DMS 273 treated with DMSO at 0.1 percent for 48 hours (cell line): ENCODE results near the gene E2F7.
A peak's percentile ranks its signal among the peaks of the same experiment; 100 is the strongest.

ENCODE experiments used
- DNase-seq: peaks from one replicate; lab custom pipeline; 2025; lab: John Stamatoyannopoulos, UW

E2F7 gene

DNA sequence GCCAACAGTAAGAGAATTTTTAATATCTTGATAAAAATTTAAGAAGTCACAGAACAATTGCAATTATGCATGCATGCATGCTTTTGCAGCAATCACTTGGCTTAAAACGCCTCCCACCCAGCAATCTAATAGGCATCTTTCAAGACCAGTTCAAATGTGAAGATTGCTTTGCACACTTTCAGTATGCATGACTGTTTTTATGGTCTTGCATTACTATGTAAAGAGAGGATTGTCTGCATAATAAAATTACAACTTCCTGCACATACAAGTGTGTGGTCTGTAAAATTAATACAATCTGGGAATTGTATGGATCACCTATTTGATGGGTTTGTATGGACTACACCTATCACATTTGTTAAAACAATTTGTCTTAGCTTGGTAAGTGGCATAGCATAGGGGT lies 48.8 kb downstream of the E2F7 start:
- no peak for DNase-seq

DNA sequence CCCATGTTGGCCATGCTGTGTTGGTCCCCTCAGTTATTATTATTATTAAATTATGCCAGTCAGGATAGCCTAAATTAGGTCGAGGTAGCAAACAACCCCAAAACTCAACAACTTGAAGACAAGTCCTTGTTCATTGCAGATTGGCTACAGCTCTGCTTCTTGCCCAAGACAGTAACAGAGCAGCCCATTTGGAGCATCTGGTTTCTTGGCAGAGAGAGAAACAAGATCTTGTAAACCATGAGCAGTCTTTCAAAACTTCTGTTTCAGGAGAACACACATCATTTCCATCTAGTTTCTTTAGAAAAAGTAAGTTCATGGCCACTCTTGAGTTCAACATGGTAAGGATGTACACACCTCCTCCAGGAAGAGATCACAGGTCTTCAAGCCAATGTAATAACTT lies 52.3 kb downstream of the E2F7 start:
- DNase-seq, result no peak

DNA sequence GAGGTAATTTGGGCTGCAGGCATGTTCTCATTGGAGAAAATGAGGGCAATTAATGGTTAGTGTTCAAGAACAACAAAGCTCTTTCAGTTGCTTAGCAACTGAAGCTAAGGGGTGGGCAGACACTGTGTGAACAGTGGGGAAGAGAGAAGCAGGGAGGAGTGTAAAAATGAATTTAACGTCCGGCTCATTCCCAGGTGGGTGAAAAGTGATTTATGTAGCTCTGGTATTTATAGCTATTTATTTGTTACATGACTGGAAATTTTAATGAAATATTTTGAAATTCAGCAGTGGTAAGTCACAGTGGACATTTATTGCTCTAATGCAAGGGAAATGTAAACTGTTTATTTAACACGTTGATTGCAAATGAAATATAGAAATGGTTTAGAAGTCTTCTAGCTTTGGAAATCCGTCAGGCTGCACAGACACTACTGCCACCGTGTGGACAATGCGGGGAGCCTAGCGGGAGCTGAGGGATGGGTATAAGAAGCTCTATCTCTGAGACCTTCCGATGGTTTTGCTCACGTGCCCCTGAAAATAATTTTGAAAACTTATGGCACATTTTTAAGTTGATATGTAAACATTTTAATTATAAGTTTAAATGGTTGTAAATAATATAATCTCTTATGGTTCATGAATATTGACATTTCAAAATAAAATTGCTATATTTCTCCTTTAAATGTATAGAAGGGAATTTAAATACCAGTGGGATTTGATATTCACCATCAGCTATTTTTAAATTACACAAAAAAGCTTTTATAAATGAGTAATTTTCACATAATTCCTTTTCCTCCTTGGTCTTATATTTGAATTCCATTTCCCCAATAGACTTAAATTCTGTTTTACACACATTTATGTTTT lies 54.4 kb downstream of the E2F7 start:
- DNase-seq, result peak; percentile 28

DNA sequence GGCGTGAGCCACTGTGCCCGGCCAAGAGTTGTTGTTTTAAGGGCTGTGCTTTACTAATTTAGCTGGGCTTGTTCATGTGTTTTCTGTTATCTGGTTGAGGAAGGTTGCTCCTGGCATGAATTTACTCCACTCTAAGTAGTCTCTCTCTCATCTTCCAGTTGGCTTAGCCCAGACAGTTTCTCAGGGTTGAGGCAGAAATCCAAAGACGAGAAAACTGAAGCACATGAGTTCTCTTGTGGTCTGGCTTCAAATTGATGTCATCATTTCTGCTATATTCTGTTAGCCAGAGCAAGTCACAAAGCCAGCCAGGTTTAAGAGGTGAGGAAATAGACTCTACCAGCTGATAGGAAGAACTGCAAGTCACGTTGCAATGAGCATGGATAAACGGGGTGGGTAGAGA lies 57.9 kb downstream of the E2F7 start:
- no peak for DNase-seq

DNA sequence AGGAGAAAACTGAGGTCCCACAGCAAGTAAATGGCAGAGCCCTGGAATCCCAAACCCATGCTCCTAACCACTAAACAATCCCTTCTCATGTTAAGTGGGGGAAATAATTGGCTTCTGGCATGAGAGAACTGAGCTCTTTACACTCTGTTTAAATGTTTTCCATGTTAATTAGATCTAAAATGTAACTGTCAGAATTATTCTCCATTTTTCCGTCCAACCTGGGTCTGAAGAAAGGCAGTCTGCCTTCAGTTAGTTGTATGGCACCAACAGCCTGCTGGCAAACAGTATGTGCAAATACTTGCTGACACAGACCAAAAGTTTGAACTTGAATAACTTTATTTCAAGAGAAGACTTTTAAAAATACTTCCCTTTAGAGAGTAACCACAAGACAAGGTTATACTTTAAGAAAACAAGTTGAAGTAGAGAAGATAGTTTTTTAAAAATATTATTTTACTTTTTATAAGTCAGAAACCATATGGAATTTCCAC lies 59.7 kb downstream of the E2F7 start:
- DNase-seq, result no peak

GRCh38 chr12:77003914-77004313 lies 61.5 kb downstream of the E2F7 start:
- no peak for DNase-seq

DNA sequence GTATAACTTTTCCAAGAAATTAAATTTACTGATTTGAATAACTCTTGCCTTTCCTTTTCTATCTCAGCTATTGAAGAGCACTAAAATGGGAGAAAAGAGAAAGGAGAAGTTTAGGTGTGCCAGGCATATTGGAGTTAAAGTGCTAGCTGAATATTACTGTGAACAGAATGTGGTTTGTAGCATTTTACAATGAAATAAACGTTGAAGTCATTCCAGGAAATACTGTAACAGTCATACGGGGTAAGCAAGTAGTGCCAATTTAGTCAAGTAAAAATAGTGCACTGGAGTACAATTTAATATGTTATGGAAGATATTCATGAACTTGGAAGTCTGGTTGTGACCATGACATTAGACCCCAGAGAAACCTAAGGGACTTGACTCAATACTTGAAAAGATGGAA lies 62.1 kb downstream of the E2F7 start:
- no peak for DNase-seq

GRCh38 chr12:77002382-77002781 lies 63.0 kb downstream of the E2F7 start:
- DNase-seq, result no peak

- DNase-seq, result no peak
Measured at GRCh38 chr12:77001276-77001675, 64.1 kb downstream of the E2F7 start.

- no peak for DNase-seq
Measured at GRCh38 chr12:76998908-76999556, 66.3 kb downstream of the E2F7 start.

DNA sequence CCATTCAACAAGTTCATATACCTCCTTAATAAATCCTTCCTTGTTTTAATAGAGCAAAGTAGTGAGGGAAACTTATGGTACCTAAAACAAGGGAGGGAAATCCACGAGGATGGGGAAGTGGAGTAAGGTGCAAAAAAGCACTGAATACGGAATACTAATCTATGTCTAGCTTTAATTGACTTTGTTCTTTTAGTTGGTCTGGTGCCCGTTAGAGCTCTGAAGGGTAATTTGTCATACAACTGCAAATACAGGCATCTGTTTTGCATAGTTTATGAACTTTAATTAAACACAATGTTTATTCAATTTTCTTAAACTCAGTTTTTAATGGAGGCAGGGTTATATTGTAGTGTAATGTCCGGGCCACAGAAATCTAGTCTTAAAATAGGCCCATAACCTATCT lies 67.0 kb downstream of the E2F7 start:
- DNase-seq, result no peak

DNA sequence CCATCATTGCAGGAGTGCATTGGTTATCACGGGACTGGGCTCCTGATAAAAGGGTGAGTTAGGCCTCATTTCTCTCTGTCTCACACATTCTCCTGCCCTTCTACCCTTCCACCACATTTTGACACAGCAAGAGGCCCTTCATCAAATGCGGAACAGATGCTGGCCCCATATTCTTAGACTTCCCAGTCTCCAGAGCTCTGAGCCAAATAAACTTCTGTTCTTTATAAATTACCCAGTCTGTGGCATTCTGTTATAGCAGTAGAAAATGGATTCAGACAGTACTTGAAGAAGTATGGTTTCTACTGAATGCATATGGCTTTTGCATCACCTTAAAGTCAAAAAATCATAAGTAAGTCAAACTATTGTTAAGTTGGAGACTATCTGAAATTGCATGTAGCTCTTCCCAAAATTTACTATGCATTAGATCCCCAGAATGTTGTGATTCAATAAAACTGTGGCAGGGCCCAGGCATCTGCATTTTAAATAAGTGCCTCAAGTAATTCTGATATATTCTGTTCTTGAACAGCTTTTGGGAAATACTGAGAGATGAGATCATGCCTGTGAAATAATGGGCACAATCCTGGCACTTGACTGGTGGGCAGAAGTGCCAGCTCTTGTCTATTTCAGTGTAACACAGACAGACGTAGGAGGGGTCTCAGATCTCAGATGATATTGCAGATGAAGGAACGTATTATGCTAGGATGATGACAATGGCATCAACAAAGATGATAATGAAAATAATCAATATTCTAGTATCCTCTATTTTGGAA lies 68.2 kb downstream of the E2F7 start:
- DNase-seq, result peak; percentile 2

GRCh38 chr12:76990716-76991115 lies 74.7 kb downstream of the E2F7 start:
- DNase-seq, result no peak

- no peak for DNase-seq
Measured at GRCh38 chr12:76984566-76984965, 80.8 kb downstream of the E2F7 start.

GRCh38 chr12:76983420-76983819 lies 81.9 kb downstream of the E2F7 start:
- DNase-seq, result no peak

GRCh38 chr12:76980196-76980595 lies 85.2 kb downstream of the E2F7 start:
- DNase-seq, result no peak

- DNase-seq, result no peak
Measured at GRCh38 chr12:76976777-76977382, 88.5 kb downstream of the E2F7 start.
